SK-MEL-5 (cell line): ENCODE results near the gene WNT7B. TPM values are rescaled to one million over a fixed set of nuclear protein-coding genes. Genes with fewer than 3 reads are reported as not detected.

ENCODE experiments used
- DNase-seq: peaks from one replicate; pipeline ENCODE4 v3.0.0-alpha.2; 2016; ENCODE audit warnings: low read depth, low spot score
- in situ Hi-C: cut with HindIII; loops from 2 replicates; pipeline ENCODE4 v1.10.0; 2016; ENCODE audit warnings: low sequenced_read_pairs, high pct_unique_total_duplicates, low pct_unique_long_range_greater_than_20kb
- polyA plus RNA-seq, 2 experiments: library from polyadenylated mRNA; depleted of rRNA; stranded (reverse); fragments of >200 nt; gene quantifications; 2 replicates each; pipeline ENCODE4 v1.2.3, GENCODE V29; 2015
- total RNA-seq: library from RNA; depleted of rRNA; stranded (reverse); fragments of >200 nt; shearing (Covaris generic); gene quantifications from 2 replicates; pipeline ENCODE4 v1.2.3, GENCODE V29; 2014; rRNA removed

The WNT7B gene
- not detected in 2 replicates for total RNA-seq
- polyA plus RNA-seq (2015; cell fraction: cytosol; rRNA removed), result 0.04 and 0.32 TPM in 2 replicates
- not detected in 2 replicates for polyA plus RNA-seq (2015; cell fraction: nucleus; rRNA removed)

- no peak for DNase-seq
- in situ Hi-C loops, result no loop called here
These were observed at the start of gene WNT7B for GRCh38 chr22:45977003-45977411. TSS of gene WNT7B (minus strand) at chr22:45977162. CDS start at chr22:45976754, 408 bp downstream.

- no peak for DNase-seq
- in situ Hi-C loops, result no loop called here
These were observed 49.3 kb upstream of the WNT7B start for GRCh38 chr22:46025973-46026898.

DNA sequence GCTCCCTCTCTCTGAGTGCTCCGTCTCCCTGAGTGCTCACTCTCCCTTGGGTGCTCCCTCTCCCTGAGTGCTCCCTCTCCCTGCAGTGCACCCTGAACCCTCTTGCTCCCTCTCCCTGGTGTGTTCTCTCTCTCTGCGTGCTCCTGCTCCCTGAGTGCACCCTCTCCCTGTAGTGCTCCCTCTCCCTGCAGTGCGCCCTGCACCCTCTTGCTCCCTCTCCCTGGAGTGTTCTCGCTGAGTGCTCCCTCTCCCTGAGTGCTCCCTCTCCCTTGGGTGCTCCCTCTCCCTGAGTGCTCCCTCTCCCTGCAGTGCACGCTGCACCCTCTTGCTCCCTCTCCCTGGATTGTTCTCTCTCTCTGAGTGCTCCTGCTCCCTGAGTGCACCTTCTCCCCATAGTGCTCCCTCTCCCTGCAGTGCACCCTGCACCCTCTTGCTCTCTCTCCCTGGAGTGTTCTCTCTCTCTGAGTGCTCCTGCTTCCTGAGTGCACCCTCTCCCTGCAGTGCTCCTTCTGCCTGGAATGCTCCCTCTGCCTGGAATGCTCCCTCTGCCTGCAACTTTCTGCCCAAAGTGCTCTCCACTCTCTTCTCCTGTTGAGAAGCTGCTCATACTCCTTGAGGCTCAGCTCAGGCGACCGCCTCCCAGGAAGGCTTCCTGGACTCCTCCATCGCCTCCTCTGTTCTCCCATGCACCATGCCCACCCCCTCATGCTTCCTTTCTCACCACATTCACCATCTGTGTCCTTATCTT, 48.4 kb upstream of the WNT7B start:
- in situ Hi-C loops, result no loop called here
- no peak for DNase-seq

DNA sequence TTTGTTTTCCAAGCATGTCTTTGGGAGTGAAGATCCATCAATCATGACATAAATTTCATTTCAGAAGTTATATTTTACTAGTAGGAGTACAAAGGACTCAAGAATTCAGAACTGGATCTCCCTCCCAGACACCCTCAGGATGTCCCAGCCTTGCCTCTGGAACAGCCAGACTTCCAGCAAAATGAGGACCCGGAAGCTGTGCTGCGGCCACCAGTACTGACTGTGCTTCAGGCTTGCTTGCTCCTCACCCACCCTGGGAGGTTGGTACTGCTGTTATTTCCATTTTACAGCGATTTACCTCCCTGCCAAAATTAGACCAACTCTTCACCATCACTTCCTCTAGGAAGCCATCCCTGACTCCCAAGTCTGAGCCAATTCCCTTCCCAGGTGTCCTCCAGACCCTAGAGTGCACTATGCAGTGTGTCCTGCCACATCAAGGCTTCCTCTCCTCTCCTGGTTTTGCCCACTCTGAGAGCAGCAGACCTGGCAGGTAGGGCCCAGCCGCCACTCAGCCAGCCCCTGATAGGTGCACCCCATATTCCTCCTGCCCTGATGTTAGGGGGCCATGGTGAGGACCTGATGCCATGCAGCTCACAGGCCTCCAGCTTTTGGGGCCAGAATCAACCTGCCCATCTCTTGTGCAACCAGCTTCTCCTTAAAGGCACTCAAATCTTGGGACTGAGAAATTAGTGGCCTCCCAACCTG, 47.3 kb upstream of the WNT7B start:
- no peak for DNase-seq
- in situ Hi-C loops, result loop anchor here (25.0 kb wide), 2 partner anchors 113 to 288 kb away; no protein-coding TSS in a partner anchor

- DNase-seq, result no peak
These were observed 46.6 kb upstream of the WNT7B start for GRCh38 chr22:46023558-46023981.

GRCh38 chr22:46022881-46023512, 46.0 kb upstream of the WNT7B start:
- DNase-seq, result no peak
- in situ Hi-C loops, result loop anchor here (25.0 kb wide), 2 partner anchors 114 to 289 kb away; no protein-coding TSS in a partner anchor

More at GRCh38 chr22:46023558-46023981, 46.6 kb upstream of the WNT7B start:
- in situ Hi-C loops, result loop anchor here (25.0 kb wide), 2 partner anchors 114 to 289 kb away; no protein-coding TSS in a partner anchor

- DNase-seq, result no peak
- in situ Hi-C loops, result loop anchor here (25.0 kb wide), 2 partner anchors 116 to 291 kb away; no protein-coding TSS in a partner anchor
These were observed 44.6 kb upstream of the WNT7B start for GRCh38 chr22:46021577-46021976.

GRCh38 chr22:46019351-46019750, 42.4 kb upstream of the WNT7B start:
- in situ Hi-C loops, result loop anchor here (25.0 kb wide), 2 partner anchors 118 to 293 kb away; no protein-coding TSS in a partner anchor

GRCh38 chr22:46018859-46019258, 41.9 kb upstream of the WNT7B start:
- in situ Hi-C loops, result loop anchor here (25.0 kb wide), 2 partner anchors 118 to 293 kb away; no protein-coding TSS in a partner anchor
- peak; percentile 54 for DNase-seq

More at GRCh38 chr22:46019351-46019750, 42.4 kb upstream of the WNT7B start:
- peak; percentile 53 for DNase-seq

- in situ Hi-C loops, result loop anchor here (25.0 kb wide), 2 partner anchors 120 to 295 kb away; no protein-coding TSS in a partner anchor
- no peak for DNase-seq
These were observed 40.2 kb upstream of the WNT7B start for GRCh38 chr22:46017166-46017565.

- peak; percentile 93 for DNase-seq
- in situ Hi-C loops, result loop anchor here (25.0 kb wide), 2 partner anchors 124 to 299 kb away; no protein-coding TSS in a partner anchor
These were observed 36.8 kb upstream of the WNT7B start for GRCh38 chr22:46013460-46014416.

DNA sequence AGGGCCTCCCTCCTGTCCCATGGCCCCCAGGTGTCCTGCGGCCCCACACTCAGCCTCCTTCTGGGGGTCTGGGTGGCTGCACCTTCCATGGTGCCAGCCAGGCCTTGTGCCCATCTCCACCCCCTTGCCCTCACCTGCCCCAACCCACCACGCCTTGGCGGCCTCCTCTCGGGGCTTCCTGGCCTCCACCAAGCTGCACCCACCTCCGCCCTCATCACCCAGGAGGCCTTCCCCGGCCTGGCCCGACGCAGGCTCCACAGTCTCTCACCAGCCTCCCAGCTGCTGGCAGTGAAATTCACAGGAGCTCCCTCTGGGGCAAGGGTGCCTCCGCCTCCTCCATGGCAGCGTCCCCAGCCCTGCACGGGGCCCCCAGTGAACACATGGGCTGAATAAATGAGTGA, 35.9 kb upstream of the WNT7B start:
- in situ Hi-C loops, result loop anchor here (25.0 kb wide), 2 partner anchors 124 to 299 kb away; no protein-coding TSS in a partner anchor

DNA sequence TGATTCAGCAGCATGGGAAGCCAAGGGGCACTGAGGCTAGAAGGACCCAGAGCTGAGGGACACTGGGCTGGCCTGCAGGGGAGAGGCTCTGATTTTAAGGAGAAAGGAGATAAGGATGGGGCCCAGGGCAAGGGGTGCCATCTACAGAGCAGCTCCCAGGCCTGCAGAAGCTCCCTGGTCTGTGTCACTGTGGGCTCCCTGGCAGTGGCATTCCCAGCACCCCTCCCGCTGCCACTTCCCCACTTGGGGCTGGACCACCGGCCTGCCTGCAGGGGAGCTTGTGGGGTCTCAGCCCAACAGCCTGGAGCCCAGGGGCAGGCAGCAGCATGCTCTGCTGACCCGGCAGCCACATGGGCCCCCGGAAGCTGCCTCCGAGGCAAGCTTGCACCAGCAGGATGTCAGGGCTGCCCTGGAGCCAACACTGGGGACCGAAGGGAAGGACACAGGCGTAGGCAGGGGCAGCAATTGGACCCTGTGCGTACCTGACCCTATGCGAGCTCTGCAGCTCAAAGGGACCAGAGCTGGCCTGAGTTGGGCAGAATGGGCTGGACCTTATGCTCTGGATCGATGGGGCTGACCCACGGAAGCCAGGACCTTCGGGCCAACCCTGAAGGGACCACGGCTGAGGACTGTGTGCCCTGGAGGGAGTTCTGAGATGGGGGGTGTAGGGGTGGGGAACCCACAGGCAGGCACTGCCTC, 35.4 kb upstream of the WNT7B start:
- in situ Hi-C loops, result loop anchor here (25.0 kb wide), 2 partner anchors 125 to 300 kb away; no protein-coding TSS in a partner anchor
- DNase-seq, result no peak

More for the DNA sequence above, 35.9 kb upstream of the WNT7B start:
- DNase-seq, result no peak

- in situ Hi-C loops, result loop anchor here (25.0 kb wide), 2 partner anchors 126 to 301 kb away; no protein-coding TSS in a partner anchor
- DNase-seq, result no peak
These were observed 34.7 kb upstream of the WNT7B start for GRCh38 chr22:46011627-46012181.
